Spleen (tissue), 11 donors: ENCODE data around the gene SLC22A12. TPM values are rescaled to one million over a fixed set of nuclear protein-coding genes. Genes with fewer than 3 reads are reported as not detected.
A peak's percentile ranks its signal among the peaks of the same experiment; 100 is the strongest.

Experiments used
- DNase-seq: peaks from one replicate; pipeline ENCODE4 v3.0.0-alpha.2; 2020
- H3K27ac ChIP-seq, 8 donors: fragments of 200-600 bp; sonication (generic) in 7 of 8; 1 replicate in 4 of 8; 2 replicates in 4 of 8; pipeline versions ENCODE4 v1.5.0 to v1.8.0; 2016 to 2021; ENCODE audit warnings: inconsistent platforms in 4 of 8, mild to moderate bottlenecking in 4 of 8, moderate library complexity in 1 of 8
- H3K27me3 ChIP-seq, 7 donors: fragments of 200-600 bp; sonication (generic) in 6 of 7; replicated peaks in 1 of 7; 1 replicate in 4 of 7; 2 replicates in 3 of 7; pipeline versions ENCODE4 v1.5.0 to v1.8.0; 2016 to 2021; ENCODE audit warnings: inconsistent platforms in 3 of 7, mild to moderate bottlenecking in 1 of 7
- H3K36me3 ChIP-seq, 6 donors: fragments of 200-600 bp; sonication (generic) in 5 of 6; 1 replicate in 4 of 6; 2 replicates in 2 of 6; pipeline versions ENCODE4 v1.5.0 to v1.8.0; 2016 to 2021; ENCODE audit warnings: inconsistent platforms in 2 of 6
- H3K4me1 ChIP-seq, 6 donors: fragments of 200-600 bp; sonication (generic) in 5 of 6; 1 replicate in 3 of 6; 2 replicates in 3 of 6; pipeline versions ENCODE4 v1.5.0 to v1.8.0; 2016 to 2021; ENCODE audit warnings: inconsistent platforms in 3 of 6
- H3K4me3 ChIP-seq, 8 donors: fragments of 200-600 bp; sonication (generic) in 7 of 8; 1 replicate in 4 of 8; 2 replicates in 4 of 8; pipeline versions ENCODE4 v1.5.0 to v1.8.0; 2016 to 2021; ENCODE audit warnings: inconsistent platforms in 4 of 8, mild to moderate bottlenecking in 4 of 8, moderate library complexity in 2 of 8
- H3K9me3 ChIP-seq, 8 donors: fragments of 200-600 bp; sonication (generic) in 7 of 8; 1 replicate in 4 of 8; 2 replicates in 4 of 8; pipeline versions ENCODE4 v1.5.0 to v1.8.0; 2016 to 2021; ENCODE audit warnings: inconsistent platforms in 4 of 8
- POLR2A ChIP-seq, 3 donors: fragments of 450-650 bp; IDR thresholded peaks; one replicate each; pipeline ENCODE4 v1.5.1; 2017; ENCODE audit warnings: antibody characterized with exemption in 3 of 3, mild to moderate bottlenecking in 1 of 3
- POLR2AphosphoS5 ChIP-seq, 3 donors: sonication (generic); formaldehyde crosslinking; IDR thresholded peaks; one replicate each; pipeline ENCODE4 v1.5.1; 2017; ENCODE audit warnings: antibody characterized with exemption in 3 of 3
- WGBS, 5 donors: extraction: QIAGEN DNeasy Blood & Tissue Kit in 3 of 5; methylation state at CpG; one replicate each; pipeline versions ENCODE4 v1.1.5 to v1.1.7; 2013 to 2018; 5-methylcytosine and 5-hydroxymethylcytosine counted together
- intact Hi-C: fragments of 100-400 bp; cut with DNase I; formaldehyde crosslinking; loops from one replicate; pipeline ENCODE4 v1.15.0; 2023; ENCODE audit warnings: low total_unique reads
- polyA plus RNA-seq, 3 donors: library from polyadenylated mRNA; stranded (reverse); fragments of 200-250 nt; gene quantifications; one replicate each; pipeline ENCODE4 v1.2.1, GENCODE V29; 2013
- total RNA-seq, 7 donors: library from RNA; depleted of rRNA in 3 of 7; stranded (reverse); fragments of >200 nt in 3 of 7; fragmentation: NEBNext Ultra II Directional in 4 of 7; extraction: Animal tissue kit (Norgen Biotek cat#: 25700) in 4 of 7; gene quantifications; one replicate each; pipeline versions ENCODE4 v1.1.0 to v1.2.1, GENCODE V29; 2016 to 2021
- TF ChIP-seq, protein P1 (sequence below), 11 experiments: fragments of 200-600 bp in 7 of 11; fragments of 450-650 bp in 4 of 11; sonication (generic) in 4 of 11; IDR thresholded peaks in 8 of 11; conservative IDR thresholded peaks in 3 of 11; 1 replicate in 7 of 11; 2 replicates in 4 of 11; pipeline versions ENCODE4 v1.4.0 to v1.8.0; 2016 to 2021; ENCODE audit warnings: antibody characterized with exemption in 11 of 11, inconsistent platforms in 4 of 11, mild to moderate bottlenecking in 1 of 11
- donor health status: healthy with polysubstance abuse.
- donor health status: DM: no; HTN: no; CAD: no; lungs with moderate emphysema.
- donor health status: DM: no; HTN: no; CAD: no.
- donor health status: Bipolar disorder and iron deficiency.
- donor health status: healthy.
- donor health status: DM: no; HTN: no; CAD: no.
- donor health status: DM: yes; HTN: yes; CAD: no.

The SLC22A12 gene
- total and polyA plus RNA-seq, 10 donors, result not detected

DNA sequence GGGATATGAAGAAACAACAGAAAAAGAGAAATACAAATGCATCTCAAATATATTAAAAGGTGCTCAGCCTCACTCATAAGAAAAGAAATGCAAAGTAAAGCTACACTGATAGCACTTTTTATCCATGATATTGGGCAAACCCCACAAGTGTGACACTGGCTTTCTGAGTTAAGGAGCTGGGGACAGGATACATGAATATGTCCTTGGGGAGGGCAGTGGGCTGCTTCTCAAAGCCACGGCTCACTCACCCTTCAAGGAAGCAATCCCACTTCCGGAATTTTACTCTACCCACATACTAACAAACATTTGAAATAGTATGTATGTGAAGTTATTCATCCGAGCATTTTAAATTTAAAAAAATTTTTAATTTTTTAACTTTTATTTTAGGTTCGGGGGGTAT is 41.1 kb upstream of the SLC22A12 start:
- Histone ChIP-seq H3K27me3 (peaks cover 0 to 18% (median 0%) of the 10 kb centered on the region in 7 donors), H3K4me3 (no peak overlapping the region), H3K36me3 (no peaks in the 10 kb centered on the region), H3K4me1 (peaks cover 12 to 18% (median 16%) of the 10 kb centered on the region in 6 donors), H3K9me3 (no peaks in the 10 kb centered on the region), H3K27ac (no peak overlapping the region)
- DNase-seq, result no peak
- 61 to 77% (median 71%) methylated on average over 4 of the region's 4 CpGs for WGBS, 5 donors
- no peak for TF ChIP-seq POLR2AphosphoS5 (IDR thresholded peaks at IDR 0.05)
- TF ChIP-seq, protein P1, sequence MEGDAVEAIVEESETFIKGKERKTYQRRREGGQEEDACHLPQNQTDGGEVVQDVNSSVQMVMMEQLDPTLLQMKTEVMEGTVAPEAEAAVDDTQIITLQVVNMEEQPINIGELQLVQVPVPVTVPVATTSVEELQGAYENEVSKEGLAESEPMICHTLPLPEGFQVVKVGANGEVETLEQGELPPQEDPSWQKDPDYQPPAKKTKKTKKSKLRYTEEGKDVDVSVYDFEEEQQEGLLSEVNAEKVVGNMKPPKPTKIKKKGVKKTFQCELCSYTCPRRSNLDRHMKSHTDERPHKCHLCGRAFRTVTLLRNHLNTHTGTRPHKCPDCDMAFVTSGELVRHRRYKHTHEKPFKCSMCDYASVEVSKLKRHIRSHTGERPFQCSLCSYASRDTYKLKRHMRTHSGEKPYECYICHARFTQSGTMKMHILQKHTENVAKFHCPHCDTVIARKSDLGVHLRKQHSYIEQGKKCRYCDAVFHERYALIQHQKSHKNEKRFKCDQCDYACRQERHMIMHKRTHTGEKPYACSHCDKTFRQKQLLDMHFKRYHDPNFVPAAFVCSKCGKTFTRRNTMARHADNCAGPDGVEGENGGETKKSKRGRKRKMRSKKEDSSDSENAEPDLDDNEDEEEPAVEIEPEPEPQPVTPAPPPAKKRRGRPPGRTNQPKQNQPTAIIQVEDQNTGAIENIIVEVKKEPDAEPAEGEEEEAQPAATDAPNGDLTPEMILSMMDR (IDR thresholded peaks at IDR 0.05 in 8 of 11, conservative IDR thresholded peaks at IDR 0.05 in 3 of 11), result no peak
- TF ChIP-seq POLR2A (IDR thresholded peaks at IDR 0.05), result no peak
- intact Hi-C loops, result no loop called here

DNA sequence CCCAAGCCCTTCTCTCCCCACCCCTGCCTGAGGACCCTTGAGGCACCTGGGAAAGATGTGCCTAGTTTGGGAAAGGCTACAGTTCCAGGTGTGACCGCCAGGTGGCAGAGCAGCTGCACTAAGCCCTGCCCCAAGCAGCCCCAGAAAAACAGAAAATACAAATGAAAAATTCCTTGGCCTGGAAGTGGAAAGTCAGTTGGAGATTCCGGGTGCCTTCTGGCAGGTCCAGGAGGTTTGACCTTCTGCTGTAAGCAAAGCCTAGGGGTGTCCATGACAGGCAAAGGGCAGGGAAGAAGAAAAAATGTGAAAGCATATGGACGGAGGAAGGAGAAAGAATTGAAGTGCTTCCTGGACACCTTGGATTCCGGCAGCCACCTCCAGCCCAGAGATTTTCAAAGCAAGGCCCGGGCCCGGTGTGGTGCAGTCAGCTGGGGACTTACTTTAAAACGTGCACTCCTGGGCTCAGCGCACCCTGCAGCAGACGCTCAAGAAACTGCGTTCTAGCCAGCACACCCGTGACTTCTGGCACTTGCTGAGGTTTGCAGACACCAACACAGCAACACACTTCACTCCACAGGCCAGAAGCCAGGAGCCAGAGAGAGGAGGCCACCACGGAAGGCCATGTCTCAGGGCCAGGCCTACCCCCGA is 37.3 kb upstream of the SLC22A12 start:
- H3K27me3 ChIP-seq, result no peaks in the 10 kb centered on the region
- intact Hi-C loops, result loop anchor here (2.0 kb wide), 1 partner anchor 99 kb away; no protein-coding TSS in a partner anchor
- WGBS, 5 donors, result 42 to 49% (median 45%) methylated on average over 11 to 13 of the region's 13 CpGs
- no peak overlapping the region for H3K4me3 ChIP-seq
- peak overlapping the region in 7 of 8 donors; percentile 15 to 66 (median 62) for H3K27ac ChIP-seq
- DNase-seq, result peak; percentile 84
- TF ChIP-seq POLR2A (IDR thresholded peaks at IDR 0.05), result no peak
- TF ChIP-seq, protein P1 (IDR thresholded peaks at IDR 0.05 in 8 of 11, conservative IDR thresholded peaks at IDR 0.05 in 3 of 11), result peak; percentile 85 to 97 (median 93)
- no peaks in the 10 kb centered on the region for H3K9me3 ChIP-seq
- no peaks in the 10 kb centered on the region for H3K36me3 ChIP-seq
- H3K4me1 ChIP-seq, result peaks cover 15 to 33% (median 27%) of the 10 kb centered on the region in 6 donors

DNA sequence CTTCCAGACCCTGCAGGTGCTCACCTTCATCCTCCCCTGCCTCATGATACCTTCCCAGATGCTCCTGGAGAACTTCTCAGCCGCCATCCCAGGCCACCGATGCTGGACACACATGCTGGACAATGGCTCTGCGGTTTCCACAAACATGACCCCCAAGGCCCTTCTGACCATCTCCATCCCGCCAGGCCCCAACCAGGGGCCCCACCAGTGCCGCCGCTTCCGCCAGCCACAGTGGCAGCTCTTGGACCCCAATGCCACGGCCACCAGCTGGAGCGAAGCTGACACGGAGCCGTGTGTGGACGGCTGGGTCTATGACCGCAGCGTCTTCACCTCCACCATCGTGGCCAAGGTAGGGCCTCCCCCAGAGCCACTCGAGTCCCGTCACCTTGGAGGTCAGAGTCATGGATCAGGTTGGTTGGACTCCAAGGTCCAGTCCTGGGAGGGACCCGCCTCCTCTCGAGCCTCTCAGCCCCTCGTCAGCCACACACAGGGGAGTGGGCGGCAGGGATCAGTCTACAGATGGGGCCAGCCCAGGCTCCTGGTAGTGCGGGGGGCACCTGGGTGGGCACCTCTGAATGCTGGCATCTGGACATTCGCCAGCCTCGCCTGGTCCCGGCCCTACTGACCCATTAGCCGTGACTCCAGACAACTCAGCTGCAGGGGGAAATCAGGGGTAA is 34.8 kb upstream of the SLC22A12 start:
- Histone ChIP-seq H3K4me3 (no peak overlapping the region), H3K27ac (peak overlapping the region in 5 of 8 donors; percentile 9 to 66 (median 62)), H3K4me1 (peaks cover 15 to 33% (median 27%) of the 10 kb centered on the region in 6 donors), H3K36me3 (no peaks in the 10 kb centered on the region), H3K9me3 (no peaks in the 10 kb centered on the region), H3K27me3 (peaks cover 0 to 3% (median 0%) of the 10 kb centered on the region in 7 donors)
- WGBS, 5 donors, result 84 to 93% (median 91%) methylated on average over 9 to 26 of the region's 26 CpGs
- intact Hi-C loops, result no loop called here
- TF ChIP-seq, protein P1 (IDR thresholded peaks at IDR 0.05 in 8 of 11, conservative IDR thresholded peaks at IDR 0.05 in 3 of 11), result no peak
- no peak for TF ChIP-seq POLR2A (IDR thresholded peaks at IDR 0.05)
- no peak for TF ChIP-seq POLR2AphosphoS5 (IDR thresholded peaks at IDR 0.05)
- peak; percentile 65 for DNase-seq

DNA sequence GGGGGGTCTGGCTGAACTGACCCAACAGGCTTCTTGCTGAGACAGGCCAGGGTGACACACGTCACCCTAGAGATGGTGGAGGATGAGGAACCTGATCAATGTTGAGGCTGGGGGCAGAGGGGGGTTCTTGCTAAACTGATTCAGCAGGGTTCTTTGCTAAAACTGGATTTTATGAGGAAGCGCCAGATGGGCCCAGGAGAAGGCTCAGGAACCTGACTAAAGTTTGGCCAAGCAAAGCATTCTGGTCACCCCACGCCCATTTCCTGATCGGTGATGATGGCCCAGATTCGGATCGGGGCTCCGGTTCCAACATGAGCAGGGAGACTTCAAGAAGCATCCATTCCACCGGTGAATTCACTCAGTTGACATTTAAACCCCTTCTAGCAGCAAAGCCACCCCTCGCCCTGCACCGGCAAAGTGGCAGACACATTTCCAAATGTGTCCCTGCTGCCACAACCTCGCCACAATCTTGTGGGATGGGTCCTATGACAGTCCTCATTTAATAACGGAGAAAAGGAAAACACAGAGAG is 34.2 kb upstream of the SLC22A12 start:
- Histone ChIP-seq H3K36me3 (no peaks in the 10 kb centered on the region), H3K4me3 (no peak overlapping the region), H3K9me3 (no peaks in the 10 kb centered on the region), H3K27ac (no peak overlapping the region), H3K27me3 (peaks cover 0 to 3% (median 0%) of the 10 kb centered on the region in 7 donors), H3K4me1 (peaks cover 15 to 33% (median 27%) of the 10 kb centered on the region in 6 donors)
- no peak for DNase-seq
- TF ChIP-seq POLR2AphosphoS5 (IDR thresholded peaks at IDR 0.05) (no peak), POLR2A (IDR thresholded peaks at IDR 0.05) (no peak)
- TF ChIP-seq, protein P1 (IDR thresholded peaks at IDR 0.05 in 8 of 11, conservative IDR thresholded peaks at IDR 0.05 in 3 of 11), result no peak
- intact Hi-C loops, result no loop called here
- WGBS, 5 donors, result 88 to 94% (median 89%) methylated on average over 10 to 12 of the region's 12 CpGs
